ENCODE results near the gene SLAMF1.

DNA sequence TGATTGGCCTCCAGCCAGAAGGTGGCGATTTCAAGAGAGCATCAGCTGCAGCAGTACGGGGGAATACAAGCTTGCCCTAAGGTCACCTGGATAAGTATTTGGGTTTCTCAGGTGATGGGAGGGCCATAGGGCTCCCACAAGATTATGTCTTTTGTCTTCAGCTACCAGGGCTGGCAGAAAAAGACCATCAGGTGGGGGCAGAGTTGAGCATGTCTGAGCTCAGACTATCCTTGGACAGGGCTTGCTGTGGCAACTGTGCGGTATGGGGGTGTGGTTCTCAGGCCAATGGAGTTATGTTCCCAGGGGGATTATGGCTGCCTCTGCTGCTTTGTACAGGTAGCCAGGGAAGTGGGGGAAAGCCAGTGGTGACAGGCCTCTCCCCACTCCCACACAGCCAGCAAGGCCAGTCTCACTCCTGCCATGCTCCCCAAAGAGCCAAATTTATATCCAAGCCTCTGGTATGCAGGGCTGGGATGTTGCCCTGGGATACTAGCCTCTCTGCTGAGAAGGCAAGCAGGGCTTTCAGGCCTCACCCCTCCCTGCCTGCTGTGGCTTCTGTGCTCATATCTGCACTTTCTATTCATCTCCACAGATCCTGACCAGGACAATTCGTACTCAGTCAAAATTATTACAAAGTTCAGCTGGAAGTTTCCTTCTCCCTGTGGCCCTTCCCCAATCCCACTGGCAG, 40.9 kb downstream of the SLAMF1 start:
- no peak for TF ChIP-seq CTCF (conservative IDR thresholded peaks at IDR 0.05)
- no peak for TF ChIP-seq ZFX (IDR thresholded peaks at IDR 0.05)

All from C4-2B (cell line).